Breast epithelium (tissue), 4 donors: ENCODE data around the gene LDLRAP1. TPM values are rescaled to one million over a fixed set of nuclear protein-coding genes. Genes with fewer than 3 reads are reported as not detected.

Source experiments
- DNase-seq, 2 donors: peaks; one replicate each; pipeline ENCODE4 v3.0.0-alpha.2; 2019; ENCODE audit warnings: low spot score in 2 of 2
- H3K27ac ChIP-seq, 2 donors: fragments of 200-600 bp; sonication (generic) in 1 of 2; one replicate each; pipeline ENCODE4 v1.5.1; 2016 to 2019; ENCODE audit warnings: mild to moderate bottlenecking in 1 of 2
- H3K27me3 ChIP-seq, 2 donors: fragments of 200-600 bp; sonication (generic) in 1 of 2; one replicate each; pipeline versions ENCODE4 v1.5.1 to v1.6.0; 2017 to 2019; ENCODE audit warnings: control low read depth in 1 of 2, mild to moderate bottlenecking in 1 of 2
- H3K36me3 ChIP-seq: fragments of 200-600 bp; one replicate; pipeline ENCODE4 v1.5.1; 2019
- H3K4me1 ChIP-seq, 2 donors: fragments of 200-600 bp; sonication (generic); one replicate each; pipeline ENCODE4 v1.5.1; 2016 to 2019; ENCODE audit warnings: control low read depth in 1 of 2
- H3K4me3 ChIP-seq, 3 donors: fragments of 200-600 bp; sonication (generic); 1 replicate in 2 of 3; 2 replicates in 1 of 3; pipeline ENCODE4 v1.5.1; 2016 to 2019; ENCODE audit warnings: mild to moderate bottlenecking in 3 of 3, moderate library complexity in 2 of 3
- H3K9me3 ChIP-seq, 2 donors: fragments of 200-600 bp; sonication (generic) in 1 of 2; one replicate each; pipeline ENCODE4 v1.5.1; 2016 to 2019; ENCODE audit warnings: control low read depth in 1 of 2
- POLR2A ChIP-seq: fragments of 450-650 bp; IDR thresholded peaks from one replicate; pipeline ENCODE4 v1.6.1; 2016; ENCODE audit warnings: antibody characterized with exemption, mild to moderate bottlenecking, moderate library complexity
- POLR2AphosphoS5 ChIP-seq, 3 donors: sonication (generic); formaldehyde crosslinking; IDR thresholded peaks; one replicate each; pipeline ENCODE4 v1.6.1; 2017; ENCODE audit warnings: antibody characterized with exemption in 3 of 3
- intact Hi-C: fragments of 100-400 bp; cut with DNase I; formaldehyde crosslinking; loops from one replicate; pipeline ENCODE4 v1.15.1; 2023; ENCODE audit warnings: low total_unique reads
- total RNA-seq, 3 donors: library from RNA; depleted of rRNA; stranded (reverse); fragments of >200 nt; gene quantifications; one replicate each; pipeline ENCODE4 v1.1.0, GENCODE V29; 2016
- TF ChIP-seq, protein P1 (sequence below), 3 donors: fragments of 450-650 bp; IDR thresholded peaks; one replicate each; pipeline ENCODE4 v1.5.1; 2016 to 2017; ENCODE audit warnings: antibody characterized with exemption in 3 of 3, mild to moderate bottlenecking in 3 of 3, moderate library complexity in 3 of 3

LDLRAP1 gene
- total RNA-seq, 3 donors from 2014 or later, result 10.7 to 17.0 (median 16.5) TPM

DNA sequence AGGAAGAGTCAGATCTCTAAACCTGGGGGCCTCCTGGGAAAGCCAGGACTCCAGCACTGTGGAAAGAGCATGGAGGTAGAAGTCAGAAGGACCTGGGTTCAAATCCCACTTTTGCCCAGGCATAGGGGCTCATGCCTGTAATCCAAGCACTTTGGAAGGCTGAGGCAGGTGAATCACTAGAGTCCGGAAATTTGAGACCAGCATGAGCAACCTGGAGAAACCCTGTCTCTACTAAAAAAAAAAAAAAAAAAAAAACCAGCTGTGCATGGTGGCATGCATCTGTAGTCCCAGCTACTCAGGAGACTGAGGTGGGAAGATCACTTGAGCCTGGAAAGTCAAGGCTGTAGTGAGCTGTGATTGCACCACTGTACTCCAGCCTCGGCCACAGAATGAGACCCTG lies 31.8 kb downstream of the LDLRAP1 start:
- H3K27ac ChIP-seq, result no peak overlapping the region
- no peak for TF ChIP-seq POLR2AphosphoS5 (IDR thresholded peaks at IDR 0.05)
- no peak for TF ChIP-seq POLR2A
- TF ChIP-seq, protein P1, sequence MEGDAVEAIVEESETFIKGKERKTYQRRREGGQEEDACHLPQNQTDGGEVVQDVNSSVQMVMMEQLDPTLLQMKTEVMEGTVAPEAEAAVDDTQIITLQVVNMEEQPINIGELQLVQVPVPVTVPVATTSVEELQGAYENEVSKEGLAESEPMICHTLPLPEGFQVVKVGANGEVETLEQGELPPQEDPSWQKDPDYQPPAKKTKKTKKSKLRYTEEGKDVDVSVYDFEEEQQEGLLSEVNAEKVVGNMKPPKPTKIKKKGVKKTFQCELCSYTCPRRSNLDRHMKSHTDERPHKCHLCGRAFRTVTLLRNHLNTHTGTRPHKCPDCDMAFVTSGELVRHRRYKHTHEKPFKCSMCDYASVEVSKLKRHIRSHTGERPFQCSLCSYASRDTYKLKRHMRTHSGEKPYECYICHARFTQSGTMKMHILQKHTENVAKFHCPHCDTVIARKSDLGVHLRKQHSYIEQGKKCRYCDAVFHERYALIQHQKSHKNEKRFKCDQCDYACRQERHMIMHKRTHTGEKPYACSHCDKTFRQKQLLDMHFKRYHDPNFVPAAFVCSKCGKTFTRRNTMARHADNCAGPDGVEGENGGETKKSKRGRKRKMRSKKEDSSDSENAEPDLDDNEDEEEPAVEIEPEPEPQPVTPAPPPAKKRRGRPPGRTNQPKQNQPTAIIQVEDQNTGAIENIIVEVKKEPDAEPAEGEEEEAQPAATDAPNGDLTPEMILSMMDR (IDR thresholded peaks at IDR 0.05), result no peak
- H3K4me1 ChIP-seq, result peaks cover 0 to 8% of the 10 kb centered on the region in 2 donors
- no peak for DNase-seq
- intact Hi-C loops, result no loop called here
- H3K36me3 ChIP-seq, result no peaks in the 10 kb centered on the region
- no peaks in the 10 kb centered on the region for H3K9me3 ChIP-seq
- H3K4me3 ChIP-seq, result no peak overlapping the region
- no peaks in the 10 kb centered on the region for H3K27me3 ChIP-seq

DNA sequence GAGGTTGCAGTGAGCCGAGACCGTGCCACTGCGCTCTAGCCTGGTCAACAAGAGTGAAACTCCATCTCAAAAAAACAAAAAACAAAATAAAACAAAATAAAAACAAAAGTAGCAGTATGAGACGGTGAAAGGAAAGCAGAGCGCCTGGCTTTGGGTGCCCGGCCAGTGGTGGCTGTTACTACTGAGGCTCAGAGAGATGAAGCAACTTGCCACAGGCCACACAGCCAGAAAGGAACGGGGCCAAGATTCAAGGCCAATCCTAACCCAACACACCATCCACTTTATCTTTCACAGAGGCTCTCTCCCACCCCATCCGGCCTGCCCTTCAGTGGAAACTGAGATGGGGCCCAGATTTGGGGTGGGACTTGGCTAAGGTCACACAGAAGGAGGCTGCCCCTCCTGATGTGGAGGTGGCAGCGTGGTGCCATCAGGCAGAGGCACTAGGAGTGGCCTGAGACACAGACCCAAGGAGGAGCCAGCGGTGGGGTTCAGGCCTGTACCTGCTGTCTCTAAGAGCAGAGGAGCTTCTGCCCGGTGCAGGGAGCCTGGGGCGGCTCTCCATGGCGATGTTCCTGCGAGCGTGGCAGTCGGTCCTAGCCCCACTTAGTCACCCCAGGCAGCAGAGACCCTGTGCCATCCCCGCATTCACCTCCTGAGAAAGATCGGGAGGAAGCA lies 33.2 kb downstream of the LDLRAP1 start:
- Histone ChIP-seq H3K36me3 (no peaks in the 10 kb centered on the region), H3K27ac (no peak overlapping the region), H3K27me3 (no peaks in the 10 kb centered on the region), H3K4me1 (peaks cover 0 to 8% of the 10 kb centered on the region in 2 donors), H3K9me3 (no peaks in the 10 kb centered on the region), H3K4me3 (no peak overlapping the region)
- TF ChIP-seq POLR2AphosphoS5 (IDR thresholded peaks at IDR 0.05), result no peak
- TF ChIP-seq, protein P1 (IDR thresholded peaks at IDR 0.05), result no peak
- TF ChIP-seq POLR2A, result no peak
- intact Hi-C loops, result no loop called here
- no peak for DNase-seq

DNA sequence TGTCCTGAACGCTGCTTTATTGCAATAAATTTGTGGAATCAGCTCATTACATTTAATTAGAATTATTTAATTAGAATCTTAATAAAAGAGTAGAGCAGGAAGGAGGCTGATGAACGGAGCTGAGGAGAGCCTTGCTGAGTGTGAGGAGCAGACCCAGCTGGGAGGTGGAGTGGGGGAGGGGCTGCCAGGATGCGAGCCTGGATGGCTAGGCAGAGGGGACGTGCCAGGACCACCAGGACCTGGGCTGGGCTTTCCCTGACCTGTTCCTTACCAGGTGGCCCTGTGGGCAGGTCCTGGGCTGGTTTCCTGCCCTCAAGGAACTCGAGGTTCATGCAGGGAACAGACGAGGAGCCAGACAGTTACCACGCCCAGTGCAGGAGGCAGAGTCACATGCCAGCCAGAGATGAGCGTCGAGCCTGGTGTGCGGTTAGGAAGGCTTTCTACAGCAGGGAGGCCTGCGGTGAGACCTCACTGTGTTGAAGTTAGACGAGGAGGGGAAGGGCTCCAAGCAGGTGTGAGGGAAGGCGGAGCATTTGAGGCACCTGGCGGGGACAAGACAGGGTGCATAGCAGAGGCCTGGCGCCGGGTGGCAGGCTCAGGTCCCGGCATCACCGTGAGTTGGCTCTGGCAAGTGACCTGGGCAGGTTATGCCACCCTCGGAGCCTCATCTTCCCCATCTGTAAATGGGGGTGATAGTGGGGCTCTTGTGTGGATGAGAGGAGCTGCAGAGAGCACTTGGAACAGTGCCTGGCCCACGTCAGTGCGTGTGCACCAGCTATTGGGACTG lies 33.9 kb downstream of the LDLRAP1 start:
- no peaks in the 10 kb centered on the region for H3K36me3 ChIP-seq
- intact Hi-C loops, result no loop called here
- H3K9me3 ChIP-seq, result no peaks in the 10 kb centered on the region
- peaks cover 0 to 8% of the 10 kb centered on the region in 2 donors for H3K4me1 ChIP-seq
- H3K4me3 ChIP-seq, result no peak overlapping the region
- no peak overlapping the region for H3K27ac ChIP-seq
- DNase-seq, result no peak
- TF ChIP-seq POLR2A (no peak), POLR2AphosphoS5 (IDR thresholded peaks at IDR 0.05) (no peak)
- TF ChIP-seq, protein P1 (IDR thresholded peaks at IDR 0.05), result no peak
- H3K27me3 ChIP-seq, result no peaks in the 10 kb centered on the region

DNA sequence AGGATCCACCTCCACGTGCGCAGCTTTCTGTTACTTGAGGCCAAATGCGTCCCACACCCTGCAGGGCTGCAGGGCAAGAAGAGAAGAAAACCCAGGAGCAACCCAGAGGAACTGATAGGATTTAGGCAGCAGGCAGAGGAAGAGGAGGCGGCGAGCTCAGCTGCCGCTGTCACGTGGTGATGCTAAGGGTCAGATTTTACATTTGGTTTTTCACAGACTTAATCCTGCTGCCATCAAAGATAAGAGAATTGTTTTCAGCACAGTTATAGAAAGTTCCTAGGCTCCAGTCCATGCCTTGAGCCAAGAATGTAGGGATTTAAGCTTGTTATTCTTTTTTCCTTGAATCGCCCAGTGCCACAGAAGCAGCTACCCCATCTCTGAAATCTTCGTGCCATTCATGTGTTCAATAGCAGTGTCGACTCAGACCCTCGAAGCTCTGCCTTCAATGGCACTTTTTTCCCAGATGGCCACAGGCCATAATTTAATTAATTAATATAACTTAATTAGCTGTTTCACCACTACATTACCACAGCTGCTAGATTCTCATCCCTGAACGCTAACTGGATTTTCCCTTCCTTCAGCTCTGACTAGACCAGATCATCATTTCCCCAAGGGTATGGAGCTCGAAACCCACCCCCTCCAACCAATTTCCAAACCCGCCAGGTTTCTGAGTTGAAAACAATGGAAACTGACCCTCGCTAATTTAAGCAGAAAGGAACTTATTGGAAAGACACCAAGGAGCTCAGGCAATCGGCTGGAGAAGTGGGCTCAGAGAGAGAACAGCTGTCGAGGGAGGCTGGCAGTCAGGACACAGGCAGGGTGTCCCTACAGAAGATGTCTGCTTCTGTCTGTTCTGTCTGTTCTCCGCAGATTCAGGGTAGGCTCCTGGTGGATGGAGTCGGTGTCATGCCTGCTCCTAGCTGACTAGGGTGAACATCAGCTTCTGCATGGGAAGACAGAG lies 36.2 kb downstream of the LDLRAP1 start:
- TF ChIP-seq, protein P1 (IDR thresholded peaks at IDR 0.05), result no peak
- no peak overlapping the region for H3K4me3 ChIP-seq
- intact Hi-C loops, result no loop called here
- H3K4me1 ChIP-seq, result no peaks in the 10 kb centered on the region
- H3K27ac ChIP-seq, result no peak overlapping the region
- no peaks in the 10 kb centered on the region for H3K36me3 ChIP-seq
- no peak for DNase-seq
- no peaks in the 10 kb centered on the region for H3K9me3 ChIP-seq
- H3K27me3 ChIP-seq, result no peaks in the 10 kb centered on the region
